WTC11 (cell line): ENCODE data around the gene UCK2. TPM values are rescaled to one million over a fixed set of nuclear protein-coding genes. Genes with fewer than 3 reads are reported as not detected.

Experiments used
- ATAC-seq: fragments of 200-7000 bp; cut with Tn5 transposase; 2 replicates; pipeline ENCODE4 v1.10.0; 2021; ENCODE audit warnings: mild to moderate bottlenecking, moderate library complexity
- CTCF ChIA-PET: fragments of 300-600 bp; sonication (Branson Sonifier 250); formaldehyde crosslinking; loops from one replicate; lab custom pipeline; 2021; ENCODE audit warnings: antibody characterized with exemption; lab: Charles Lee
- POLR2A ChIA-PET: fragments of 350-600 bp; sonication (Branson Sonifier 250); formaldehyde crosslinking; loops from one replicate; lab custom pipeline; 2021; ENCODE audit warnings: antibody characterized with exemption; lab: Charles Lee
- DNase-seq: peaks from one replicate; pipeline ENCODE4 v3.0.0; 2021; ENCODE audit warnings: low spot score
- H3K27ac Mint-ChIP-seq: 2 replicates; pipeline ENCODE4 v1.8.0; 2021; ENCODE audit warnings: mixed read lengths
- H3K27me3 Mint-ChIP-seq: 2 replicates; pipeline ENCODE4 v1.8.0; 2021; ENCODE audit warnings: low read depth, mild to moderate bottlenecking, moderate library complexity, mixed read lengths
- H3K36me3 Mint-ChIP-seq: 2 replicates; pipeline ENCODE4 v1.8.0; 2021; ENCODE audit warnings: mixed read lengths
- H3K4me1 Mint-ChIP-seq: 2 replicates; pipeline ENCODE4 v1.8.0; 2022; ENCODE audit warnings: mixed read lengths
- H3K4me3 Mint-ChIP-seq: 2 replicates; pipeline ENCODE4 v1.8.0; 2021; ENCODE audit warnings: mild to moderate bottlenecking, moderate library complexity, mixed read lengths
- H3K9me3 Mint-ChIP-seq: 2 replicates; pipeline ENCODE4 v1.8.0; 2021; ENCODE audit warnings: mixed read lengths
- ATF1 ChIP-seq: sonication (generic); formaldehyde crosslinking; IDR thresholded peaks from 2 replicates; pipeline ENCODE4 v1.8.1; 2023; ENCODE audit warnings: mild to moderate bottlenecking, moderate library complexity, missing genetic modification reagents
- CREM ChIP-seq: sonication (generic); formaldehyde crosslinking; IDR thresholded peaks from 2 replicates; pipeline ENCODE4 v1.8.1; 2022; ENCODE audit warnings: mild to moderate bottlenecking, missing genetic modification reagents, moderate library complexity
- FOXP1 ChIP-seq: sonication (generic); formaldehyde crosslinking; IDR thresholded peaks from 2 replicates; pipeline ENCODE4 v1.8.0; 2022; ENCODE audit warnings: missing genetic modification reagents, mild to moderate bottlenecking, moderate library complexity, borderline replicate concordance
- GRHL2 ChIP-seq: fragments of 250-450 bp; sonication (Bioruptor Pico); IDR thresholded peaks from 2 replicates; pipeline ENCODE4 v1.8.0; 2022; ENCODE audit warnings: mild to moderate bottlenecking, moderate library complexity; ENCODE audit not compliant: insufficient replicate concordance, severe bottlenecking
- KAT7 ChIP-seq: sonication (generic); formaldehyde crosslinking; IDR thresholded peaks from 2 replicates; pipeline ENCODE4 v1.8.1; 2023; ENCODE audit warnings: missing genetic modification reagents, mild to moderate bottlenecking, borderline replicate concordance
- NFATC4 ChIP-seq: fragments of 250-450 bp; sonication (Bioruptor Pico); IDR thresholded peaks from 2 replicates; pipeline ENCODE4 v1.9.0; 2021; ENCODE audit warnings: mild to moderate bottlenecking
- NFE2L1 ChIP-seq: sonication (generic); formaldehyde crosslinking; IDR thresholded peaks from 2 replicates; pipeline ENCODE4 v1.8.1; 2023; ENCODE audit warnings: missing genetic modification reagents
- NR1H2 ChIP-seq: sonication (generic); formaldehyde crosslinking; IDR thresholded peaks from 2 replicates; pipeline ENCODE4 v1.9.0; 2021; ENCODE audit warnings: mild to moderate bottlenecking, moderate library complexity, missing genetic modification reagents
- TP53 ChIP-seq: sonication (generic); formaldehyde crosslinking; IDR thresholded peaks from 2 replicates; pipeline ENCODE4 v1.8.1; 2023; ENCODE audit warnings: mild to moderate bottlenecking, missing genetic modification reagents
- ZBTB21 ChIP-seq: sonication (generic); formaldehyde crosslinking; IDR thresholded peaks from 2 replicates; pipeline ENCODE4 v1.8.1; 2023; ENCODE audit warnings: mild to moderate bottlenecking, missing genetic modification reagents, borderline replicate concordance
- ZNF416 ChIP-seq: fragments of 250-450 bp; sonication (Bioruptor Pico); IDR thresholded peaks from 2 replicates; pipeline ENCODE4 v1.9.0; 2021; ENCODE audit warnings: mild to moderate bottlenecking, inconsistent platforms
- total RNA-seq: library from RNA; stranded (reverse); gene quantifications from 3 replicates; pipeline ENCODE4 v1.2.3, GENCODE V29; 2021
- TF ChIP-seq, protein P1 (sequence below): fragments of 250-450 bp; sonication (Bioruptor Pico); conservative IDR thresholded peaks from 2 replicates; pipeline ENCODE4 v1.9.0; 2021; ENCODE audit warnings: mild to moderate bottlenecking
- TF ChIP-seq, protein P2 (sequence below): sonication (generic); formaldehyde crosslinking; IDR thresholded peaks from 2 replicates; pipeline ENCODE4 v1.8.0; 2023; ENCODE audit warnings: missing genetic modification reagents
- TF ChIP-seq, protein P3 (sequence below): sonication (generic); formaldehyde crosslinking; conservative IDR thresholded peaks from 2 replicates; pipeline ENCODE4 v1.8.1; 2022; ENCODE audit warnings: mild to moderate bottlenecking, missing genetic modification reagents
- TF ChIP-seq, protein P4 (sequence below): sonication (generic); formaldehyde crosslinking; IDR thresholded peaks from 2 replicates; pipeline ENCODE4 v1.8.0; 2022; ENCODE audit warnings: mild to moderate bottlenecking, missing genetic modification reagents
- TF ChIP-seq, protein P5 (sequence below): fragments of 250-450 bp; sonication (Bioruptor Pico); IDR thresholded peaks from 2 replicates; pipeline ENCODE4 v1.9.0; 2021; ENCODE audit warnings: mild to moderate bottlenecking
- TF ChIP-seq, protein P6 (sequence below): fragments of 250-450 bp; sonication (Bioruptor Pico); IDR thresholded peaks from 2 replicates; pipeline ENCODE4 v1.8.0; 2021; ENCODE audit warnings: mild to moderate bottlenecking
- TF ChIP-seq, protein P7 (sequence below): sonication (generic); formaldehyde crosslinking; IDR thresholded peaks from 2 replicates; pipeline ENCODE4 v1.8.1; 2022; ENCODE audit warnings: mild to moderate bottlenecking, moderate library complexity, missing genetic modification reagents
- TF ChIP-seq, protein P8 (sequence below): sonication (generic); formaldehyde crosslinking; IDR thresholded peaks from 2 replicates; pipeline ENCODE4 v1.8.1; 2023; ENCODE audit warnings: mild to moderate bottlenecking, moderate library complexity, missing genetic modification reagents
- TF ChIP-seq, protein P9 (sequence below): fragments of 250-450 bp; sonication (Bioruptor Pico); IDR thresholded peaks from 2 replicates; pipeline ENCODE4 v1.9.0; 2021; ENCODE audit warnings: moderate library complexity, mild to moderate bottlenecking, inconsistent platforms, borderline replicate concordance
- TF ChIP-seq, protein P10 (sequence below): sonication (generic); formaldehyde crosslinking; IDR thresholded peaks from 2 replicates; pipeline ENCODE4 v1.8.1; 2023; ENCODE audit warnings: mild to moderate bottlenecking, missing genetic modification reagents, moderate library complexity

UCK2 gene
- total RNA-seq, 1 experiment from 2014 or later = 85.7 TPM

DNA sequence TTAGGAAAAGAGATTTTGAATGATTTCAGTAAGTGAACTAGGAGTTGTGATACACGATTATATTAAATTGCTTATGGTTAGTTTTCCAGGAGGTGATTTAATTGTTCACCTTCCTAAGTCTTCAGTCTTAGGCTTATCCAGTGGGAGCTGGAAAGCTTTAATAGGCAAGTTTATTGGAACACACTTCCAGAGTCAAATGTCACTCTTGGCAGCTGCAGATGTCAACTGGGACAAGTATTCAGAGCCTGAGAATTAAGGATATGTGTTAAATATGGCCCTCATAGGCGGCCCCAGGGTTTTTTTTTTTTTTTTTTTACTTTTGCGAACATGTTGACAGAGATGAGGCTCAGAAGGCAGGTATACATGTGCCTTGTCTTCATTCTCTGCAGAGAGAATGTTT is 29.2 kb downstream of the UCK2 start:
- no peaks in the 10 kb centered on the region for H3K27me3 Mint-ChIP-seq
- H3K4me1 Mint-ChIP-seq = peaks cover 80% of the 10 kb centered on the region
- H3K4me3 Mint-ChIP-seq = peak overlapping the region; percentile 34
- peaks cover 6% of the 10 kb centered on the region for H3K9me3 Mint-ChIP-seq
- no peak for TF ChIP-seq CREM
- TF ChIP-seq, protein P1, sequence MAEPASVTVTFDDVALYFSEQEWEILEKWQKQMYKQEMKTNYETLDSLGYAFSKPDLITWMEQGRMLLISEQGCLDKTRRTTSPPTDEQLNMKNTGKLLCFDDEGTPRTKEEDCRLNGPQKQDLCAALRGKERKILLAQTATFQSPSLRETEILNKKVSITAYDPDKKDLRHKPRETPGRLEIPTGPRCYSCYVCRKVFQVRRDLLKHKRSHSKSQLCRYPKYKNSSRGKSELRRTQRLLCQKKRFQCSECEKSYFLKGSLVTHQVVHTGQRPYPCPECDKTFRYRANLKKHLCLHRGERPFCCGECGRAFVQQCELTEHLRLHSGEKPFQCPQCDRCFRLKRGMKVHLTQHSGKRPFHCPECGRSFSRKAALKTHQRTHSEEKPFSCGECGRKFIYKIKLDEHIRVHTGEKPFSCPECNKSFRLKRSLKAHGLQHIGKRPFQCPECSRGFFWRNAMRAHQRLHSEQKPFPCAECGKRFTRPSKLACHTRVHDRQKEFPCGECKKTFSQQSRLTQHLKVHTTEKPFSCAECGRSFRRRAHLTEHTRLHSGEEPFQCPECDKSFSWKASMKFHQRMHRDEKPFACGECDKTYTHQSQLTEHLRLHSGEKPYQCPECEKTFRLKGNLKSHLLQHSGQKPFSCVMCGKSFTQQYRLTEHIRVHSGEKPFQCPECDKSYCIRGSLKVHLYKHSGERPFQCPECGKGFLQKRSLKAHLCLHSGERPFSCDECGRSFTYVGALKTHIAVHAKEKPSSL (CRISPR knock-in tag) = no peak
- TF ChIP-seq KAT7 (CRISPR knock-in tag) = no peak
- TF ChIP-seq, protein P2, sequence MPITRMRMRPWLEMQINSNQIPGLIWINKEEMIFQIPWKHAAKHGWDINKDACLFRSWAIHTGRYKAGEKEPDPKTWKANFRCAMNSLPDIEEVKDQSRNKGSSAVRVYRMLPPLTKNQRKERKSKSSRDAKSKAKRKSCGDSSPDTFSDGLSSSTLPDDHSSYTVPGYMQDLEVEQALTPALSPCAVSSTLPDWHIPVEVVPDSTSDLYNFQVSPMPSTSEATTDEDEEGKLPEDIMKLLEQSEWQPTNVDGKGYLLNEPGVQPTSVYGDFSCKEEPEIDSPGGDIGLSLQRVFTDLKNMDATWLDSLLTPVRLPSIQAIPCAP (CRISPR knock-in tag) = no peak
- TF ChIP-seq TP53 (CRISPR knock-in tag) = no peak
- TF ChIP-seq, protein P3, sequence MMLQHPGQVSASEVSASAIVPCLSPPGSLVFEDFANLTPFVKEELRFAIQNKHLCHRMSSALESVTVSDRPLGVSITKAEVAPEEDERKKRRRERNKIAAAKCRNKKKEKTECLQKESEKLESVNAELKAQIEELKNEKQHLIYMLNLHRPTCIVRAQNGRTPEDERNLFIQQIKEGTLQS = no peak
- TF ChIP-seq, protein P4, sequence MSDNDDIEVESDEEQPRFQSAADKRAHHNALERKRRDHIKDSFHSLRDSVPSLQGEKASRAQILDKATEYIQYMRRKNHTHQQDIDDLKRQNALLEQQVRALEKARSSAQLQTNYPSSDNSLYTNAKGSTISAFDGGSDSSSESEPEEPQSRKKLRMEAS (CRISPR knock-in tag) = no peak
- no peak for TF ChIP-seq NFE2L1 (CRISPR knock-in tag)
- no peak for TF ChIP-seq ZNF416 (CRISPR knock-in tag)
- no peak for TF ChIP-seq ATF1
- no peak for TF ChIP-seq NFATC4 (CRISPR knock-in tag)
- TF ChIP-seq, protein P5, sequence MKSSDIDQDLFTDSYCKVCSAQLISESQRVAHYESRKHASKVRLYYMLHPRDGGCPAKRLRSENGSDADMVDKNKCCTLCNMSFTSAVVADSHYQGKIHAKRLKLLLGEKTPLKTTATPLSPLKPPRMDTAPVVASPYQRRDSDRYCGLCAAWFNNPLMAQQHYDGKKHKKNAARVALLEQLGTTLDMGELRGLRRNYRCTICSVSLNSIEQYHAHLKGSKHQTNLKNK = no peak
- no peak for TF ChIP-seq GRHL2 (CRISPR knock-in tag)
- no peak for TF ChIP-seq FOXP1 (CRISPR knock-in tag)
- TF ChIP-seq, protein P6, sequence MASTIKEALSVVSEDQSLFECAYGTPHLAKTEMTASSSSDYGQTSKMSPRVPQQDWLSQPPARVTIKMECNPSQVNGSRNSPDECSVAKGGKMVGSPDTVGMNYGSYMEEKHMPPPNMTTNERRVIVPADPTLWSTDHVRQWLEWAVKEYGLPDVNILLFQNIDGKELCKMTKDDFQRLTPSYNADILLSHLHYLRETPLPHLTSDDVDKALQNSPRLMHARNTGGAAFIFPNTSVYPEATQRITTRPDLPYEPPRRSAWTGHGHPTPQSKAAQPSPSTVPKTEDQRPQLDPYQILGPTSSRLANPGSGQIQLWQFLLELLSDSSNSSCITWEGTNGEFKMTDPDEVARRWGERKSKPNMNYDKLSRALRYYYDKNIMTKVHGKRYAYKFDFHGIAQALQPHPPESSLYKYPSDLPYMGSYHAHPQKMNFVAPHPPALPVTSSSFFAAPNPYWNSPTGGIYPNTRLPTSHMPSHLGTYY (CRISPR knock-in tag) = no peak
- TF ChIP-seq, protein P7, sequence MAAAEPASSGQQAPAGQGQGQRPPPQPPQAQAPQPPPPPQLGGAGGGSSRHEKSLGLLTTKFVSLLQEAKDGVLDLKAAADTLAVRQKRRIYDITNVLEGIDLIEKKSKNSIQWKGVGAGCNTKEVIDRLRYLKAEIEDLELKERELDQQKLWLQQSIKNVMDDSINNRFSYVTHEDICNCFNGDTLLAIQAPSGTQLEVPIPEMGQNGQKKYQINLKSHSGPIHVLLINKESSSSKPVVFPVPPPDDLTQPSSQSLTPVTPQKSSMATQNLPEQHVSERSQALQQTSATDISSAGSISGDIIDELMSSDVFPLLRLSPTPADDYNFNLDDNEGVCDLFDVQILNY (CRISPR knock-in tag) = no peak
- POLR2A ChIA-PET = interaction anchor here (0.6 to 1.2 kb wide), 4 partner anchors 15 to 884 kb away, joined by 3 to 9 read pairs (median 4); no protein-coding TSS in a partner anchor
- H3K27ac Mint-ChIP-seq = peak overlapping the region; percentile 62; the same call in 1 of the 2 replicates
- ATAC-seq (no peak), DNase-seq (no peak)
- CTCF ChIA-PET = interaction anchor here (0.6 to 1.5 kb wide), 5 partner anchors 11 to 27 kb away, joined by 3 to 6 read pairs (median 5); no protein-coding TSS in a partner anchor
- H3K36me3 Mint-ChIP-seq = peaks cover 7% of the 10 kb centered on the region

DNA sequence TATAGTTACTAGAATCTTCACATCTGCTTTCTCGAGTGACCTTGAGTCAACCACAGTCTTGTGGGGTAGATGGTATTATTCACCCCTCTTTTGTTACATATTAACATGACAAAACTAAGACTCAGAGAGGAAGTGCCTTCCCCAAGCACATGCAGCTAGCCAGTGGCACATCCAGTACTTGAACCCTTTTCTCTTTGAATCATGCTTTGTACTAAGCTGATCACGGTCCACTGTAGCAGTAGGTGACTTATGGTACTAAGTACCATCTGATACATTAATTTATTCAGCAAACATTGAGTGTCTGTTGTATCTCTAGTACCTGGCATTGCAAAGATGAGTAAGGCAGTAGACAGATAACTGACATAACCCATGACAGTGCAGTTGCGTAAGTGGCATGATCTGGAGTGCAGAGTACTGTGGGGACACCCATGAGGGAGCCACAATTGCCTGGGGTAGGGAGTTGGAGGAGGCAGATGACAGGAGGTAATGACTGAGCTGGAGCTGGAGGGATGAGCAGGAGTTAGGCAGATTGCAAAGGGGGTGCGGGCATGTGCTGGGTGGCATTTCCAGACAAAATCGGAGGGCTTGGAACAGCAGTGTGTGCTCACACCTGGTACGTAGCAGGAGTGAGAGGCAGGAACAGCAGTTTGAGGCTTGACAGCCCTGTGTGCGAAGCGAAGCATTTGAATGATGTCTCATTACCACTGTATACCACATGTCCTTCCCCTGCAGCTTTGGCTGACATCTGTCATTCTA is 29.8 kb downstream of the UCK2 start:
- H3K4me3 Mint-ChIP-seq = peak overlapping the region; percentile 34
- ChIA-PET POLR2A (no interaction called here), CTCF (interaction anchor here (1.4 to 1.5 kb wide), 2 partner anchors 14 to 18 kb away, joined by 4 to 6 read pairs; no protein-coding TSS in a partner anchor)
- peaks cover 7% of the 10 kb centered on the region for H3K36me3 Mint-ChIP-seq
- H3K4me1 Mint-ChIP-seq = peaks cover 80% of the 10 kb centered on the region
- no peak for DNase-seq
- no peaks in the 10 kb centered on the region for H3K27me3 Mint-ChIP-seq
- peak overlapping the region; percentile 75 for H3K27ac Mint-ChIP-seq
- peaks cover 6% of the 10 kb centered on the region for H3K9me3 Mint-ChIP-seq
- ATAC-seq = peak; percentile 51
- TF ChIP-seq NR1H2 (CRISPR knock-in tag) (no peak), ZBTB21 (CRISPR knock-in tag) (no peak)
- TF ChIP-seq, protein P8, sequence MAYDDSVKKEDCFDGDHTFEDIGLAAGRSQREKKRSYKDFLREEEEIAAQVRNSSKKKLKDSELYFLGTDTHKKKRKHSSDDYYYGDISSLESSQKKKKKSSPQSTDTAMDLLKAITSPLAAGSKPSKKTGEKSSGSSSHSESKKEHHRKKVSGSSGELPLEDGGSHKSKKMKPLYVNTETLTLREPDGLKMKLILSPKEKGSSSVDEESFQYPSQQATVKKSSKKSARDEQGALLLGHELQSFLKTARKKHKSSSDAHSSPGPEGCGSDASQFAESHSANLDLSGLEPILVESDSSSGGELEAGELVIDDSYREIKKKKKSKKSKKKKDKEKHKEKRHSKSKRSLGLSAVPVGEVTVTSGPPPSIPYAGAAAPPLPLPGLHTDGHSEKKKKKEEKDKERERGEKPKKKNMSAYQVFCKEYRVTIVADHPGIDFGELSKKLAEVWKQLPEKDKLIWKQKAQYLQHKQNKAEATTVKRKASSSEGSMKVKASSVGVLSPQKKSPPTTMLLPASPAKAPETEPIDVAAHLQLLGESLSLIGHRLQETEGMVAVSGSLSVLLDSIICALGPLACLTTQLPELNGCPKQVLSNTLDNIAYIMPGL (CRISPR knock-in tag) = no peak
- TF ChIP-seq, protein P9, sequence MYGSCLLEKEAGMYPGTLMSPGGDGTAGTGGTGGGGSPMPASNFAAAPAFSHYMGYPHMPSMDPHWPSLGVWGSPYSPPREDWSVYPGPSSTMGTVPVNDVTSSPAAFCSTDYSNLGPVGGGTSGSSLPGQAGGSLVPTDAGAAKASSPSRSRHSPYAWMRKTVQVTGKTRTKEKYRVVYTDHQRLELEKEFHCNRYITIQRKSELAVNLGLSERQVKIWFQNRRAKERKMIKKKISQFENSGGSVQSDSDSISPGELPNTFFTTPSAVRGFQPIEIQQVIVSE (CRISPR knock-in tag) = no peak
- TF ChIP-seq, protein P10, sequence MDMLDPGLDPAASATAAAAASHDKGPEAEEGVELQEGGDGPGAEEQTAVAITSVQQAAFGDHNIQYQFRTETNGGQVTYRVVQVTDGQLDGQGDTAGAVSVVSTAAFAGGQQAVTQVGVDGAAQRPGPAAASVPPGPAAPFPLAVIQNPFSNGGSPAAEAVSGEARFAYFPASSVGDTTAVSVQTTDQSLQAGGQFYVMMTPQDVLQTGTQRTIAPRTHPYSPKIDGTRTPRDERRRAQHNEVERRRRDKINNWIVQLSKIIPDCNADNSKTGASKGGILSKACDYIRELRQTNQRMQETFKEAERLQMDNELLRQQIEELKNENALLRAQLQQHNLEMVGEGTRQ (CRISPR knock-in tag) = no peak
